HG02852 (cell line): Measurements from ENCODE around the gene MGAT4A.
"Not testable (repeated sequence)": the region's sequence is repeated elsewhere in the genome, so short reads cannot be mapped to it uniquely, and the experiment has no call there.

Experiments used
- ATAC-seq: cut with Tn5 transposase; IDR thresholded peaks from one replicate; pipeline ENCODE4 v1.9.1; 2021; ENCODE audit warnings: mild to moderate bottlenecking, moderate library complexity; ENCODE audit not compliant: unreplicated experiment

MGAT4A gene

GRCh38 chr2:98759827-98760625 is 29.1 kb upstream of the MGAT4A start:
- no peak for ATAC-seq

GRCh38 chr2:98759338-98759737 is 28.4 kb upstream of the MGAT4A start:
- no peak for ATAC-seq

GRCh38 chr2:98757904-98758421 is 27.0 kb upstream of the MGAT4A start:
- ATAC-seq, result peak; percentile 84

GRCh38 chr2:98753801-98754200 is 22.9 kb upstream of the MGAT4A start:
- ATAC-seq, result no peak

GRCh38 chr2:98752711-98753110 is 21.8 kb upstream of the MGAT4A start:
- not testable (repeated sequence) for ATAC-seq

GRCh38 chr2:98751748-98752147 is 20.8 kb upstream of the MGAT4A start:
- no peak for ATAC-seq

GRCh38 chr2:98750593-98751282 is 19.8 kb upstream of the MGAT4A start:
- no peak for ATAC-seq

GRCh38 chr2:98749066-98749450 is 18.1 kb upstream of the MGAT4A start:
- peak; percentile 68 for ATAC-seq

- ATAC-seq, result peak; percentile 60
Observed at GRCh38 chr2:98748292-98749065, 17.5 kb upstream of the MGAT4A start.

GRCh38 chr2:98747888-98748287 is 17.0 kb upstream of the MGAT4A start:
- no peak for ATAC-seq

- ATAC-seq, result no peak
Observed at GRCh38 chr2:98746426-98746825, 15.5 kb upstream of the MGAT4A start.

GRCh38 chr2:98744595-98744994 is 13.7 kb upstream of the MGAT4A start:
- ATAC-seq, result no peak

- no peak for ATAC-seq
Observed at GRCh38 chr2:98743835-98744234, 12.9 kb upstream of the MGAT4A start.

- ATAC-seq, result no peak
Observed at GRCh38 chr2:98739020-98739419, 8.1 kb upstream of the MGAT4A start.

GRCh38 chr2:98738304-98738703 is 7.4 kb upstream of the MGAT4A start:
- no peak for ATAC-seq

GRCh38 chr2:98737848-98738247 is 6.9 kb upstream of the MGAT4A start:
- no peak for ATAC-seq

- ATAC-seq, result no peak
Observed at GRCh38 chr2:98736464-98736889, 5.5 kb upstream of the MGAT4A start.

GRCh38 chr2:98734823-98735260 is 3.9 kb upstream of the MGAT4A start:
- ATAC-seq, result no peak

- no peak for ATAC-seq
Observed at GRCh38 chr2:98734162-98734561, 3.2 kb upstream of the MGAT4A start.

GRCh38 chr2:98732430-98733051 is 1.6 kb upstream of the MGAT4A start:
- ATAC-seq, result no peak

GRCh38 chr2:98731894-98732349 is 990 bp upstream of the MGAT4A start:
- ATAC-seq, result no peak
